ENCODE results near the gene TLR4. TPM values are rescaled to one million over a fixed set of nuclear protein-coding genes. Genes with fewer than 3 reads are reported as not detected.

The TLR4 gene
- total and polyA plus RNA-seq, 2 experiments from 2014 or later = 0.06 to 0.17 TPM

GRCh38 chr9:117750401-117750800 is 46.2 kb downstream of the TLR4 start:
- Histone ChIP-seq H3K4me1 (ENCODE audit: insufficient read depth) (no peaks in the 10 kb centered on the region), H4K20me1 (replicated peaks; ENCODE audit: insufficient read depth) (no peaks in the 10 kb centered on the region), H3K4me2 (no peak overlapping the region), H3K36me3 (ENCODE audit: insufficient read depth) (no peaks in the 10 kb centered on the region), H3F3A (replicated peaks; ENCODE audit: low read depth) (no peaks in the 10 kb centered on the region), H3K79me2 (replicated peaks; ENCODE audit: insufficient read depth) (no peaks in the 10 kb centered on the region), H3K9me2 (ENCODE audit: insufficient read depth) (peaks cover 4% of the 10 kb centered on the region; the same call in 1 of the 2 replicates), H2AFZ (no peak overlapping the region), H3K27me3 (ENCODE audit: insufficient read depth) (peaks cover 9% of the 10 kb centered on the region), H3K27ac (ENCODE audit: low read depth) (no peak overlapping the region), H3K4me3 (no peak overlapping the region)
- Mint-ChIP-seq H3K27me3 (ENCODE audit: insufficient read depth, low read depth, poor library complexity) (peaks cover 2% of the 10 kb centered on the region), H3K9me3 (peaks cover 60% of the 10 kb centered on the region), H3K36me3 (ENCODE audit: low read depth) (no peaks in the 10 kb centered on the region; the same call in 2 of the 3 replicates), H3K4me3 (no peak overlapping the region), H3K4me1 (no peaks in the 10 kb centered on the region), H3K27ac (no peak overlapping the region)
- no peak for ATAC-seq
- TF ChIP-seq STAT1 (IDR thresholded peaks at IDR 0.05; ENCODE audit: unreplicated experiment) (no peak), ETS1 (IDR thresholded peaks at IDR 0.05) (no peak), CREB1 (CRISPR knock-in tag; IDR thresholded peaks at IDR 0.05; ENCODE audit: low read depth) (no peak), CTCF (conservative IDR thresholded peaks at IDR 0.05; ENCODE audit: low read depth in 2 of 2) (no peak), EZH2 (IDR thresholded peaks at IDR 0.05; ENCODE audit: low read depth, unreplicated experiment) (no peak), JUNB (IDR thresholded peaks at IDR 0.05; ENCODE audit: unreplicated experiment) (no peak), ZNF462 (CRISPR knock-in tag; IDR thresholded peaks at IDR 0.05) (no peak), REST (IDR thresholded peaks at IDR 0.05; ENCODE audit: unreplicated experiment) (no peak), ZNF331 (CRISPR knock-in tag; IDR thresholded peaks at IDR 0.05; ENCODE audit: low read depth) (no peak), NANOG (IDR thresholded peaks at IDR 0.05; ENCODE audit: borderline replicate concordance) (no peak)
- no peak for DNase-seq (ENCODE audit: low spot score)

All from GM23338 (cell line).